A549 (cell line): Measurements from ENCODE around the gene PRR5. TPM values are rescaled to one million over a fixed set of nuclear protein-coding genes. Genes with fewer than 3 reads are reported as not detected.

ENCODE experiments used
- ATAC-seq, 2 experiments: fragments of 200-7000 bp in 1 of 2; fragments of >200 bp in 1 of 2; cut with Nextera tagmentation in 1 of 2; cut with Tn5 transposase in 1 of 2; 3 replicates each; pipeline versions ENCODE4 v1.8.0 to v1.9.1; 2018 to 2020; ENCODE audit warnings: mild to moderate bottlenecking in 1 of 2, moderate library complexity in 1 of 2
- CTCF ChIA-PET: fragments of 300-600 bp; sonication (Branson Sonifier 250); formaldehyde crosslinking; extraction: SDS; loops from one replicate; lab custom pipeline; 2021; ENCODE audit warnings: antibody characterized with exemption, inconsistent platforms; lab: Yijun Ruan, JAX
- POLR2A ChIA-PET: fragments of 350-600 bp; formaldehyde crosslinking; extraction: SDS; loops from one replicate; lab custom pipeline; 2021; ENCODE audit warnings: antibody characterized with exemption, inconsistent platforms; lab: Yijun Ruan, JAX
- DNase-seq, 2 experiments: peaks; one replicate each; pipeline versions ENCODE4 v3.0.0 to v3.0.0-alpha.2; 2011 to 2016; ENCODE audit warnings: low read depth in 1 of 2, low spot score in 1 of 2
- FAIRE-seq: peaks from 2 replicates; lab custom pipeline; 2011; peaks lifted over from hg19 to GRCh38; lab: Jason Lieb, UNC
- H3K27ac ChIP-seq, 2 experiments: fragments of >200 bp; sonication (Bioruptor Twin); formaldehyde crosslinking; 3 replicates each; pipeline ENCODE4 v1.5.1; 2016 to 2017
- H3K4me1 ChIP-seq: fragments of >200 bp; sonication (Bioruptor Twin); formaldehyde crosslinking; 3 replicates; pipeline ENCODE4 v1.6.1; 2016
- H3K4me2 ChIP-seq: fragments of >200 bp; sonication (Bioruptor Twin); formaldehyde crosslinking; 3 replicates; pipeline ENCODE4 v1.6.1; 2016
- H3K4me3 ChIP-seq: fragments of >200 bp; sonication (Bioruptor Twin); formaldehyde crosslinking; 3 replicates; pipeline ENCODE4 v1.5.1; 2016
- H3K9me3 ChIP-seq: fragments of >200 bp; sonication (Bioruptor Twin); formaldehyde crosslinking; 3 replicates; pipeline ENCODE4 v1.6.1; 2016
- BHLHE40 ChIP-seq: IDR thresholded peaks from 2 replicates; pipeline ENCODE4 v1.6.1; 2012; ENCODE audit warnings: low read depth, low read length, inconsistent platforms
- CHD2 ChIP-seq: fragments of 150-350 bp; IDR thresholded peaks from 2 replicates; pipeline ENCODE4 v1.6.1; 2014; ENCODE audit warnings: low read length; ENCODE audit not compliant: partially characterized antibody
- CTCF ChIP-seq: fragments of >200 bp; sonication (Bioruptor Twin); formaldehyde crosslinking; IDR thresholded peaks from 3 replicates; pipeline ENCODE4 v1.5.1; 2016
- EHF ChIP-seq: fragments of 250-450 bp; sonication (Bioruptor Pico); IDR thresholded peaks from 2 replicates; pipeline ENCODE4 v1.5.0; 2020; ENCODE audit warnings: mild to moderate bottlenecking
- FOSB ChIP-seq: fragments of 250-450 bp; sonication (Bioruptor Pico); IDR thresholded peaks from 2 replicates; pipeline ENCODE4 v1.5.0; 2020; ENCODE audit warnings: mild to moderate bottlenecking, moderate library complexity
- GATA3 ChIP-seq: IDR thresholded peaks from 2 replicates; pipeline ENCODE4 v1.6.1; 2012; ENCODE audit warnings: borderline replicate concordance
- HDAC2 ChIP-seq: fragments of 200-600 bp; sonication (generic); IDR thresholded peaks from 2 replicates; pipeline ENCODE4 v1.6.1; 2016
- HEYL ChIP-seq: fragments of 250-450 bp; sonication (Bioruptor Pico); IDR thresholded peaks from 2 replicates; pipeline ENCODE4 v1.8.0; 2021; ENCODE audit warnings: mild to moderate bottlenecking, moderate library complexity
- HOXA7 ChIP-seq: fragments of 250-450 bp; sonication (Bioruptor Pico); IDR thresholded peaks from 2 replicates; pipeline ENCODE4 v1.5.0; 2020; ENCODE audit warnings: mild to moderate bottlenecking, moderate library complexity
- HOXB5 ChIP-seq: fragments of 250-450 bp; sonication (Bioruptor Pico); IDR thresholded peaks from 2 replicates; pipeline ENCODE4 v1.5.0; 2020; ENCODE audit warnings: mild to moderate bottlenecking, moderate library complexity
- KDM1A ChIP-seq: fragments of 200-600 bp; sonication (generic); IDR thresholded peaks from 2 replicates; pipeline ENCODE4 v1.6.1; 2016; ENCODE audit warnings: low read depth, mild to moderate bottlenecking
- KDM5A ChIP-seq: fragments of 200-600 bp; sonication (generic); IDR thresholded peaks from 2 replicates; pipeline ENCODE4 v1.6.1; 2016; ENCODE audit warnings: antibody characterized with exemption, mild to moderate bottlenecking
- MYC ChIP-seq: IDR thresholded peaks from 2 replicates; pipeline ENCODE4 v1.6.1; 2012; ENCODE audit warnings: mild to moderate bottlenecking, inconsistent platforms, low read length, improper control_type of control experiment, borderline replicate concordance
- NFE2L2 ChIP-seq: fragments of 150-350 bp; conservative IDR thresholded peaks from 2 replicates; pipeline ENCODE4 v1.6.1; 2014; ENCODE audit warnings: low read length
- NR3C1 ChIP-seq: fragments of >200 bp; sonication (Bioruptor Twin); formaldehyde crosslinking; IDR thresholded peaks from 3 replicates; pipeline ENCODE4 v1.6.1; 2017
- PHF8 ChIP-seq: fragments of 200-600 bp; sonication (generic); IDR thresholded peaks from 2 replicates; pipeline ENCODE4 v1.6.1; 2016; ENCODE audit warnings: low read depth, mild to moderate bottlenecking, antibody characterized with exemption, moderate library complexity, borderline replicate concordance
- POLR2A ChIP-seq: IDR thresholded peaks from 2 replicates; pipeline ENCODE4 v1.6.1; 2012; ENCODE audit warnings: mild to moderate bottlenecking, low read length
- RAD21 ChIP-seq, 2 experiments: fragments of >200 bp in 1 of 2; sonication (Bioruptor Twin) in 1 of 2; formaldehyde crosslinking in 1 of 2; IDR thresholded peaks in 1 of 2; conservative IDR thresholded peaks in 1 of 2; 2 replicates in 1 of 2; 3 replicates in 1 of 2; pipeline ENCODE4 v1.6.1; 2012 to 2018; ENCODE audit warnings: inconsistent platforms in 1 of 2
- RCOR1 ChIP-seq: fragments of 150-350 bp; IDR thresholded peaks from 2 replicates; pipeline ENCODE4 v1.6.1; 2014; ENCODE audit warnings: antibody characterized with exemption, low read length, low read depth
- RNF2 ChIP-seq: fragments of 200-600 bp; sonication (generic); IDR thresholded peaks from 2 replicates; pipeline ENCODE4 v1.6.1; 2016; ENCODE audit warnings: low read depth, mild to moderate bottlenecking, antibody characterized with exemption, moderate library complexity, borderline replicate concordance
- SMC3 ChIP-seq: fragments of >200 bp; sonication (Bioruptor Twin); formaldehyde crosslinking; IDR thresholded peaks from 3 replicates; pipeline ENCODE4 v1.6.1; 2018; ENCODE audit warnings: inconsistent platforms
- SREBF2 ChIP-seq: fragments of 450-650 bp; IDR thresholded peaks from 2 replicates; pipeline ENCODE4 v1.6.1; 2014; ENCODE audit warnings: mild to moderate bottlenecking, moderate library complexity
- TFCP2L1 ChIP-seq: fragments of 250-450 bp; sonication (Bioruptor Pico); IDR thresholded peaks from 2 replicates; pipeline ENCODE4 v1.5.0; 2021; ENCODE audit warnings: mild to moderate bottlenecking
- TP53 ChIP-seq: fragments of 250-450 bp; sonication (Bioruptor Pico); IDR thresholded peaks from 2 replicates; pipeline ENCODE4 v1.5.0; 2021; ENCODE audit warnings: mild to moderate bottlenecking, moderate library complexity
- whole genome bisulfite sequencing: methylation state at CpG from one replicate; pipeline ENCODE4 v1.1.6; 2017; ENCODE audit errors: missing lambda C conversion rate; 5-methylcytosine and 5-hydroxymethylcytosine counted together
- polyA plus RNA-seq, 4 experiments: library from polyadenylated mRNA; depleted of rRNA in 3 of 4; stranded (reverse); fragments of >200 nt; fragmentation: RNase III in 1 of 4; extraction: RNeasy Plus Mini Kit Qiagen cat#74134 plus additional on column Dnase treatment in 1 of 4; gene quantifications; 2 replicates in 3 of 4; 3 replicates in 1 of 4; pipeline ENCODE4 v1.2.3, GENCODE V29; 2011 to 2017
- TF ChIP-seq, protein P1 (sequence below): fragments of 250-450 bp; sonication (Bioruptor Pico); IDR thresholded peaks from 2 replicates; pipeline ENCODE4 v1.5.0; 2020; ENCODE audit warnings: low read depth, mild to moderate bottlenecking, moderate library complexity
- TF ChIP-seq, protein P2 (sequence below): fragments of >200 bp; sonication (Bioruptor Twin); formaldehyde crosslinking; IDR thresholded peaks from 3 replicates; pipeline ENCODE4 v1.6.1; 2016
- TF ChIP-seq, protein P3 (sequence below): IDR thresholded peaks from 2 replicates; pipeline ENCODE4 v1.6.1; 2012

Gene PRR5
- polyA plus RNA-seq, 2 of the 4 experiments (the other 2 are of a cell fraction) = 7.1 to 19.5 TPM

DNA sequence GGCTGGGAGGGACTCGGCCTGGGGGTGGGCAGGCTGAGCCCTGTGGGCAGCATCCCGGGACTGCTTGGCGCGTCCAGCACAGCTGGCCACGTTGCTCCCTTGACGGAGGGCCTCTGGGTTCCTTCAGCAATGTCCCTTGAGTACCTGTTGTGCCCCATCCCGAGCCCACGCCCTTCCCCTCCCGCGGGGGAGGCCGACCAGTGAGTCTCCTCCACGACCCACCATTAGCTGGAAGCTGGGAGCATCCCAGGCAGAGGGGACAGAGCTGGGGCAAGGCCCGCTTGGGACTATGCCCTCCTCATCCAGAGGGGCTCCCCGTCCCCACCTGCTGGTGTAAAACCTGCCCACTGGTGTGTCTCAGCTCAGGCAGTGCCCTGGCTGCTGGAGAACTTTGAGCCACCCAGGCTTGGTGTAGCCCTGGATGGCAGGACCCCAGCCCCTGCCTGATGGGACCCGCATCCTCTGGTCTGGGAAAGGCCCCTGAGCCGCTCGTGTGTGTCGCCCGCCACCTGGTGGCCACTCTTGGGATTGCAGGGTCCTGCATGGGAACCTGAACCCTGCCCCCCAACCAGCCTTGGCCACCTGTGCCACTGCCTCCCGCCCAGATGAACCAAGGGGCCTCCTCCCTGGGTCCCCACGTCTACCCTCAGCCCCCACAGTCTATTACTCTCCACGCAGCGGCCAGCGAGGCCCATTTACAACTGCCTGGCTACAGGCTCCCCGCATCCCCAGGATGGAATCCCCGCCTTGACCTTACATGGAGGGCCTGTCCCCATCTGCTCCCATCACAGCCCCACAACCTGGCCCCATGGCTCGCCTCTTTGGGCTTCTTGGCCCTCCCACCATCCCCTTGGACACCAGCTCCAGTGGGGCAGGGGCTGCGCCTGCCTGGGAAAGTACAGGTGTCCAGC, 33.8 kb downstream of the PRR5 start:
- CTCF ChIA-PET = interaction anchor here (0.7 to 4.0 kb wide), 23 partner anchors 8 to 53 kb away, joined by 3 to 55 read pairs (median 5); partner anchors contain the start of gene ARHGAP8
- Histone ChIP-seq H3K27ac (no peak overlapping the region), H3K4me2 (no peak overlapping the region), H3K4me1 (peaks cover 20% of the 10 kb centered on the region)
- POLR2A ChIA-PET = no interaction called here
- peak; percentile 52 to 56 for DNase-seq
- no peak for TF ChIP-seq GATA3
- peak; percentile 70 to 73 for TF ChIP-seq RAD21 (conservative IDR thresholded peaks at IDR 0.05 in 1 of 2, IDR thresholded peaks at IDR 0.05 in 1 of 2)
- TF ChIP-seq TFCP2L1 (CRISPR knock-in tag) = no peak
- TF ChIP-seq, protein P1, sequence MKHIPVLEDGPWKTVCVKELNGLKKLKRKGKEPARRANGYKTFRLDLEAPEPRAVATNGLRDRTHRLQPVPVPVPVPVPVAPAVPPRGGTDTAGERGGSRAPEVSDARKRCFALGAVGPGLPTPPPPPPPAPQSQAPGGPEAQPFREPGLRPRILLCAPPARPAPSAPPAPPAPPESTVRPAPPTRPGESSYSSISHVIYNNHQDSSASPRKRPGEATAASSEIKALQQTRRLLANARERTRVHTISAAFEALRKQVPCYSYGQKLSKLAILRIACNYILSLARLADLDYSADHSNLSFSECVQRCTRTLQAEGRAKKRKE = no peak
- no peak for TF ChIP-seq NFE2L2
- TF ChIP-seq TP53 (CRISPR knock-in tag) = no peak
- TF ChIP-seq KDM5A = no peak
- TF ChIP-seq HDAC2 = no peak
- no peak for TF ChIP-seq BHLHE40
- TF ChIP-seq, protein P2, sequence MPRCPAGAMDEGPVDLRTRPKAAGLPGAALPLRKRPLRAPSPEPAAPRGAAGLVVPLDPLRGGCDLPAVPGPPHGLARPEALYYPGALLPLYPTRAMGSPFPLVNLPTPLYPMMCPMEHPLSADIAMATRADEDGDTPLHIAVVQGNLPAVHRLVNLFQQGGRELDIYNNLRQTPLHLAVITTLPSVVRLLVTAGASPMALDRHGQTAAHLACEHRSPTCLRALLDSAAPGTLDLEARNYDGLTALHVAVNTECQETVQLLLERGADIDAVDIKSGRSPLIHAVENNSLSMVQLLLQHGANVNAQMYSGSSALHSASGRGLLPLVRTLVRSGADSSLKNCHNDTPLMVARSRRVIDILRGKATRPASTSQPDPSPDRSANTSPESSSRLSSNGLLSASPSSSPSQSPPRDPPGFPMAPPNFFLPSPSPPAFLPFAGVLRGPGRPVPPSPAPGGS = no peak
- no peak for TF ChIP-seq RNF2
- TF ChIP-seq NR3C1 = no peak
- TF ChIP-seq SREBF2 = no peak
- no peak for TF ChIP-seq RCOR1
- peak; percentile 59 for TF ChIP-seq SMC3
- TF ChIP-seq CTCF = peak; percentile 62
- TF ChIP-seq PHF8 = no peak
- TF ChIP-seq KDM1A = no peak
- TF ChIP-seq MYC = no peak
- no peak for TF ChIP-seq FOSB (CRISPR knock-in tag)
- no peak for TF ChIP-seq HOXB5 (CRISPR knock-in tag)
- no peak for TF ChIP-seq EHF (CRISPR knock-in tag)
- TF ChIP-seq, all 56 proteins: peak for 3
- WGBS = 32% methylated on average over 7 of the region's 28 CpGs
- ATAC-seq (peak; percentile 55 to 75), FAIRE-seq (no peak)
- Histone ChIP-seq H3K9me3 (no peaks in the 10 kb centered on the region), H3K4me3 (no peak overlapping the region)

DNA sequence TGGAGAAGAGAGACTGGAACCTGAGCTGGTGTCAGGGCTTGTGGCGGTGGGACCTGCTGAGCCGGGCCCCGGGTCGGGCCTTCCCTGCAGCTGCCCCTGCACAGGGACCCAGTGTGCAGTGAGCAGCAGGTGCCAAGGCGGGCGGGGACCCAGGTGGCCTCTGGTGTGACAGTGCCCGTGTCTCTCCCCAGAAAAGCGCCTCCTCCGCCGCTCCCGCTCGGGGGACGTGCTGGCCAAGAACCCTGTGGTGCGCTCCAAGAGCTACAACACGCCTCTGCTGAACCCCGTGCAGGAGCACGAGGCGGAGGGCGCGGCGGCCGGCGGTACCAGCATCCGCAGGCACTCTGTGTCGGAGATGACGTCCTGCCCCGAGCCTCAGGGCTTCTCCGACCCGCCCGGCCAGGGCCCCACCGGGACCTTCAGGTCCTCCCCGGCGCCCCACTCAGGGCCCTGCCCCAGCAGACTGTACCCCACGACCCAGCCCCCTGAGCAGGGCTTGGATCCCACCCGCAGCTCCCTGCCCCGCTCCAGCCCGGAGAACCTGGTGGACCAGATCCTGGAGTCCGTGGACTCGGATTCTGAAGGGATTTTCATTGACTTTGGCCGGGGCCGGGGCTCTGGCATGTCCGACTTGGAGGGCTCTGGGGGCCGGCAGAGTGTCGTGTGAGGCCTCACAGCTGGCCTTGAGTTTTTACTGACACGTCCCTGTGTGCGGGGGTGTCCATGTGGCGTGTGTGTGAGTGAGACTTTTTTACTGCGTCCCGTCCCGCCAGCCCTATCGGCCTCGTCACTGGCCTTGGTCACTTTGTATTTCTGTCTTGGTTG, 34.8 kb downstream of the PRR5 start:
- ChIA-PET POLR2A (no interaction called here), CTCF (interaction anchor here (0.7 to 4.0 kb wide), 15 partner anchors 9 to 54 kb away, joined by 3 to 55 read pairs (median 6); no protein-coding TSS in a partner anchor)
- FAIRE-seq (no peak), ATAC-seq (no peak), DNase-seq (no peak)
- no peak overlapping the region for H3K27ac ChIP-seq
- H3K4me1 ChIP-seq = peaks cover 20% of the 10 kb centered on the region
- no peak overlapping the region for H3K4me3 ChIP-seq
- H3K9me3 ChIP-seq = no peaks in the 10 kb centered on the region
- TF ChIP-seq, protein P3, sequence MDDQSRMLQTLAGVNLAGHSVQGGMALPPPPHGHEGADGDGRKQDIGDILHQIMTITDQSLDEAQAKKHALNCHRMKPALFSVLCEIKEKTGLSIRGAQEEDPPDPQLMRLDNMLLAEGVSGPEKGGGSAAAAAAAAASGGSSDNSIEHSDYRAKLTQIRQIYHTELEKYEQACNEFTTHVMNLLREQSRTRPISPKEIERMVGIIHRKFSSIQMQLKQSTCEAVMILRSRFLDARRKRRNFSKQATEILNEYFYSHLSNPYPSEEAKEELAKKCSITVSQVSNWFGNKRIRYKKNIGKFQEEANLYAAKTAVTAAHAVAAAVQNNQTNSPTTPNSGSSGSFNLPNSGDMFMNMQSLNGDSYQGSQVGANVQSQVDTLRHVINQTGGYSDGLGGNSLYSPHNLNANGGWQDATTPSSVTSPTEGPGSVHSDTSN = no peak
- no peak for TF ChIP-seq NR3C1
- no peak for TF ChIP-seq HEYL (CRISPR knock-in tag)
- no peak for TF ChIP-seq PHF8
- TF ChIP-seq BHLHE40 = no peak
- TF ChIP-seq HOXA7 (CRISPR knock-in tag) = no peak
- no peak for TF ChIP-seq CHD2
- no peak for TF ChIP-seq HOXB5 (CRISPR knock-in tag)
- no peak for TF ChIP-seq EHF (CRISPR knock-in tag)
- no peak for TF ChIP-seq POLR2A
- TF ChIP-seq, all 56 proteins: peak for 0
- 90% methylated on average over 30 of the region's 52 CpGs for WGBS
- no peak overlapping the region for H3K4me2 ChIP-seq
